GM18907 (cell line): Measurements from ENCODE around the gene ZNF101.
"Not testable (repeated sequence)": the region's sequence is repeated elsewhere in the genome, so short reads cannot be mapped to it uniquely, and the experiment has no call there.

Experiments
- ATAC-seq: cut with Tn5 transposase; IDR thresholded peaks from one replicate; pipeline ENCODE4 v1.9.1; 2021; ENCODE audit warnings: mild to moderate bottlenecking, moderate library complexity; ENCODE audit not compliant: unreplicated experiment

The ZNF101 gene

GRCh38 chr19:19659646-19660245 is 8.9 kb upstream of the ZNF101 start:
- no peak for ATAC-seq

- ATAC-seq = no peak
Measured at GRCh38 chr19:19661141-19661674, 7.4 kb upstream of the ZNF101 start.

- ATAC-seq = peak; percentile 46
Measured at GRCh38 chr19:19661675-19662251, 6.9 kb upstream of the ZNF101 start.

GRCh38 chr19:19662344-19662743 is 6.3 kb upstream of the ZNF101 start:
- ATAC-seq = no peak

- ATAC-seq = no peak
Measured at GRCh38 chr19:19662871-19663255, 5.8 kb upstream of the ZNF101 start.

GRCh38 chr19:19663256-19664120 is 5.2 kb upstream of the ZNF101 start, which contains the start of gene ATP13A1:
Gene ATP13A1, minus strand, starts transcription at chr19:19663676. Its CDS starts 10 bp downstream, at chr19:19663666.
- peak; percentile 76 for ATAC-seq

GRCh38 chr19:19665420-19665948 is 3.2 kb upstream of the ZNF101 start:
- not testable (repeated sequence) for ATAC-seq

GRCh38 chr19:19670070-19670551 is 1.5 kb downstream of the ZNF101 start:
- ATAC-seq = no peak

- ATAC-seq = no peak
Measured at GRCh38 chr19:19672816-19673215, 4.2 kb downstream of the ZNF101 start.

- ATAC-seq = no peak
Measured at GRCh38 chr19:19674315-19674714, 5.7 kb downstream of the ZNF101 start.

GRCh38 chr19:19677579-19677978 is 8.9 kb downstream of the ZNF101 start:
- ATAC-seq = no peak

- no peak for ATAC-seq
Measured at GRCh38 chr19:19679176-19680073, 10.8 kb downstream of the ZNF101 start.

- ATAC-seq = not testable (repeated sequence)
Measured at GRCh38 chr19:19686119-19686518, 17.5 kb downstream of the ZNF101 start.

- no peak for ATAC-seq
Measured at GRCh38 chr19:19686580-19686979, 17.9 kb downstream of the ZNF101 start.

- no peak for ATAC-seq
Measured at GRCh38 chr19:19687090-19687489, 18.5 kb downstream of the ZNF101 start.

- not testable (repeated sequence) for ATAC-seq
Measured at GRCh38 chr19:19689023-19689422, 20.4 kb downstream of the ZNF101 start.

GRCh38 chr19:19691683-19692082 is 23.0 kb downstream of the ZNF101 start:
- ATAC-seq = no peak

- ATAC-seq = no peak
Measured at GRCh38 chr19:19696386-19696785, 27.7 kb downstream of the ZNF101 start.

- ATAC-seq = no peak
Measured at GRCh38 chr19:19697589-19697988, 28.9 kb downstream of the ZNF101 start.

- ATAC-seq = not testable (repeated sequence)
Measured at GRCh38 chr19:19700493-19700892, 31.9 kb downstream of the ZNF101 start.
